Endothelial cell (in vitro differentiated cells): ENCODE measurements around the gene PLA2G4E. TPM values are rescaled to one million over a fixed set of nuclear protein-coding genes. Genes with fewer than 3 reads are reported as not detected.
A peak's percentile ranks its signal among the peaks of the same experiment; 100 is the strongest.

Experiments
- DNase-seq: peaks from one replicate; pipeline ENCODE4 v3.0.0; 2021; ENCODE audit warnings: low spot score
- H3K27ac Mint-ChIP-seq: one replicate; pipeline ENCODE4 v1.8.0; 2021; ENCODE audit warnings: mixed read lengths, inconsistent platforms; ENCODE audit not compliant: unreplicated experiment
- H3K27me3 Mint-ChIP-seq: one replicate; pipeline ENCODE4 v1.8.0; 2021; ENCODE audit warnings: mild to moderate bottlenecking, moderate library complexity, mixed read lengths, inconsistent platforms; ENCODE audit not compliant: unreplicated experiment
- H3K36me3 Mint-ChIP-seq: one replicate; pipeline ENCODE4 v1.8.0; 2021; ENCODE audit warnings: mild to moderate bottlenecking, low read depth, mixed read lengths, inconsistent platforms; ENCODE audit not compliant: unreplicated experiment
- H3K4me1 Mint-ChIP-seq: one replicate; pipeline ENCODE4 v1.8.0; 2021; ENCODE audit warnings: mild to moderate bottlenecking, mixed read lengths, inconsistent platforms; ENCODE audit not compliant: unreplicated experiment
- H3K4me3 Mint-ChIP-seq: one replicate; pipeline ENCODE4 v1.8.0; 2021; ENCODE audit warnings: mild to moderate bottlenecking, mixed read lengths, inconsistent platforms; ENCODE audit not compliant: unreplicated experiment
- H3K9me3 Mint-ChIP-seq: one replicate; pipeline ENCODE4 v1.8.0; 2021; ENCODE audit warnings: mixed read lengths, inconsistent platforms; ENCODE audit not compliant: unreplicated experiment
- long read RNA-seq: library from polyadenylated mRNA; unstranded; transcript quantifications from one replicate; pipeline ENCODE4 v2.0.0, GENCODE V29; 2020; ENCODE audit not compliant: unreplicated experiment
- total RNA-seq: library from RNA; stranded (reverse); fragmentation: NEBNext Ultra II Directional; extraction: Animal tissue kit (Norgen Biotek cat#: 25700); gene quantifications from one replicate; pipeline ENCODE4 v1.2.1, GENCODE V29; 2021; ENCODE audit not compliant: unreplicated experiment
- TF ChIP-seq, protein P1 (sequence below): fragments of 200-600 bp; sonication (generic); IDR thresholded peaks from one replicate; pipeline ENCODE4 v1.5.0; 2021; ENCODE audit warnings: antibody characterized with exemption; ENCODE audit not compliant: unreplicated experiment

PLA2G4E gene, protein sequence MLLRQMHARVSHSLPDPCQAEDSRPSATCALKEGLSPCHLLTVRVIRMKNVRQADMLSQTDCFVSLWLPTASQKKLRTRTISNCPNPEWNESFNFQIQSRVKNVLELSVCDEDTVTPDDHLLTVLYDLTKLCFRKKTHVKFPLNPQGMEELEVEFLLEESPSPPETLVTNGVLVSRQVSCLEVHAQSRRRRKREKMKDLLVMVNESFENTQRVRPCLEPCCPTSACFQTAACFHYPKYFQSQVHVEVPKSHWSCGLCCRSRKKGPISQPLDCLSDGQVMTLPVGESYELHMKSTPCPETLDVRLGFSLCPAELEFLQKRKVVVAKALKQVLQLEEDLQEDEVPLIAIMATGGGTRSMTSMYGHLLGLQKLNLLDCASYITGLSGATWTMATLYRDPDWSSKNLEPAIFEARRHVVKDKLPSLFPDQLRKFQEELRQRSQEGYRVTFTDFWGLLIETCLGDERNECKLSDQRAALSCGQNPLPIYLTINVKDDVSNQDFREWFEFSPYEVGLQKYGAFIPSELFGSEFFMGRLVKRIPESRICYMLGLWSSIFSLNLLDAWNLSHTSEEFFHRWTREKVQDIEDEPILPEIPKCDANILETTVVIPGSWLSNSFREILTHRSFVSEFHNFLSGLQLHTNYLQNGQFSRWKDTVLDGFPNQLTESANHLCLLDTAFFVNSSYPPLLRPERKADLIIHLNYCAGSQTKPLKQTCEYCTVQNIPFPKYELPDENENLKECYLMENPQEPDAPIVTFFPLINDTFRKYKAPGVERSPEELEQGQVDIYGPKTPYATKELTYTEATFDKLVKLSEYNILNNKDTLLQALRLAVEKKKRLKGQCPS
- not detected for total RNA-seq
- long read RNA-seq = 0 reads

DNA sequence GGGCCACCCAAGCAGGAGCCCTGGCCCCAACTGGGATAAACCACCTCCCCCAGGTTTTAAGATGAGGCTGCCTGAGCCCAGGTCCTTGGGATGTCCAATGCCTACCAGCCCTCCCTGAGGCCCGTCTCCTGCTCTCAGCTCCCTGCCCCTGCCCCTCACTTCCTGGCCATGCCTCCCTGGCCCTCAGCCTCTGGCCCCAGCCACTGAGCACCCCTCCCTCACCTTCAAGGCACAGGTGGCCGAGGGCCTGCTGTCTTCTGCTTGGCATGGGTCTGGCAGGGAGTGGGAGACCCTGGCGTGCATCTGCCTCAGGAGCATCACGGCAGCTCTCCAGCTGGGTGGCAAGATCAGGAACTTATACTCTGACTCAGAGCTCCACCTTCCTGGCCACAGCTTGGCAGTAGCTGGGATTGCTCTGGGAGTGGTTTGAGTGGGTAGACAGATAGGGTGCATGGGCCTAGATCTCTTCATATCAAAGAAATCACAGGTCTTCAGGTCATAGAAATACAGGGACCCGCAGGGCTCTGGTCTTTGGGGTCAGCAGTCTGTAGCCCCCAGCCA is at the start of gene PLA2G4E:
PLA2G4E (minus strand) TSS at position 330 of the 561 bp plus-strand sequence; CDS start at position 318, 12 bp downstream.
- peaks cover 21% of the 10 kb centered on the region for H3K36me3 Mint-ChIP-seq
- no peaks in the 10 kb centered on the region for H3K27me3 Mint-ChIP-seq
- TF ChIP-seq, protein P1, sequence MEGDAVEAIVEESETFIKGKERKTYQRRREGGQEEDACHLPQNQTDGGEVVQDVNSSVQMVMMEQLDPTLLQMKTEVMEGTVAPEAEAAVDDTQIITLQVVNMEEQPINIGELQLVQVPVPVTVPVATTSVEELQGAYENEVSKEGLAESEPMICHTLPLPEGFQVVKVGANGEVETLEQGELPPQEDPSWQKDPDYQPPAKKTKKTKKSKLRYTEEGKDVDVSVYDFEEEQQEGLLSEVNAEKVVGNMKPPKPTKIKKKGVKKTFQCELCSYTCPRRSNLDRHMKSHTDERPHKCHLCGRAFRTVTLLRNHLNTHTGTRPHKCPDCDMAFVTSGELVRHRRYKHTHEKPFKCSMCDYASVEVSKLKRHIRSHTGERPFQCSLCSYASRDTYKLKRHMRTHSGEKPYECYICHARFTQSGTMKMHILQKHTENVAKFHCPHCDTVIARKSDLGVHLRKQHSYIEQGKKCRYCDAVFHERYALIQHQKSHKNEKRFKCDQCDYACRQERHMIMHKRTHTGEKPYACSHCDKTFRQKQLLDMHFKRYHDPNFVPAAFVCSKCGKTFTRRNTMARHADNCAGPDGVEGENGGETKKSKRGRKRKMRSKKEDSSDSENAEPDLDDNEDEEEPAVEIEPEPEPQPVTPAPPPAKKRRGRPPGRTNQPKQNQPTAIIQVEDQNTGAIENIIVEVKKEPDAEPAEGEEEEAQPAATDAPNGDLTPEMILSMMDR = no peak
- DNase-seq = no peak
- no peaks in the 10 kb centered on the region for H3K4me1 Mint-ChIP-seq
- H3K27ac Mint-ChIP-seq = no peak within 1 kb of the TSS
- no peak within 1 kb of the TSS for H3K4me3 Mint-ChIP-seq
- H3K9me3 Mint-ChIP-seq = peaks cover 16% of the 10 kb centered on the region

DNA sequence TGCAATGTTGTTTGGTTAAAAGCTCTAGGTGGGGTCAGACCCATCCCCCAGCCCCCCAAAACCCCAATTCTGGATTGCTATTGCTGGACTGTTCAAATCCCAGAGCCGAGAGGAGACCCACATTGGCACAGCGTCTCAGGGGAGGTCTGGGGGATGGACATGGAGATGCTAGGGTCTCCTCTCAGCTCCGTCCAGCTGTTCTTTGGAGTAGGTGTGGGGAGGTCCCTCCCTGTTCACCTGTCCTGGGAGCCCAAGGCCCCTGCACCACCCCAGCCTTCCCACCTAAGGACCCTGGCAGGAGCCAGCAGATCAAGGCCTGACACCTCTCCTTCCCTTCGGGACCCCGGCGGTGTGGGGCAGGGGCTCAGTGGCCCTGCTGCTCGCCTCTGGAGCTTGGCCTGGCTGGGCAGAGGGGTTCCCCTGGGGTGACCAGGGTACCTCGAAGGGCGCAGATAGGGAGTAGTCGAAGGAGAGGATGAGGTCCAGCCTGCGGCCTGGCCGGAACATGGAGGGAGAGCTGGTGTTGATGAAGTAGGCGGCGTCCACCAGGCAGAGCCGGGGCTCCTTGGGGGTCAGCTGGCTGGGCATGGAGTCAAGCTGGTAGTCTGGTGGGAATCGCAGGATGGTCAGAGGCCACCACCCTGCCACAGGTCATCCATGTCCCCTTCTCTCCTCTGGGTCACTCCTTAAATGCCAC is 49.6 kb upstream of the PLA2G4E start:
- Mint-ChIP-seq H3K27ac (no peak overlapping the region), H3K4me1 (peaks cover 18% of the 10 kb centered on the region), H3K9me3 (no peaks in the 10 kb centered on the region), H3K36me3 (no peaks in the 10 kb centered on the region), H3K27me3 (peaks cover 8% of the 10 kb centered on the region), H3K4me3 (no peak overlapping the region)
- no peak for DNase-seq
- TF ChIP-seq, protein P1 = no peak

DNA sequence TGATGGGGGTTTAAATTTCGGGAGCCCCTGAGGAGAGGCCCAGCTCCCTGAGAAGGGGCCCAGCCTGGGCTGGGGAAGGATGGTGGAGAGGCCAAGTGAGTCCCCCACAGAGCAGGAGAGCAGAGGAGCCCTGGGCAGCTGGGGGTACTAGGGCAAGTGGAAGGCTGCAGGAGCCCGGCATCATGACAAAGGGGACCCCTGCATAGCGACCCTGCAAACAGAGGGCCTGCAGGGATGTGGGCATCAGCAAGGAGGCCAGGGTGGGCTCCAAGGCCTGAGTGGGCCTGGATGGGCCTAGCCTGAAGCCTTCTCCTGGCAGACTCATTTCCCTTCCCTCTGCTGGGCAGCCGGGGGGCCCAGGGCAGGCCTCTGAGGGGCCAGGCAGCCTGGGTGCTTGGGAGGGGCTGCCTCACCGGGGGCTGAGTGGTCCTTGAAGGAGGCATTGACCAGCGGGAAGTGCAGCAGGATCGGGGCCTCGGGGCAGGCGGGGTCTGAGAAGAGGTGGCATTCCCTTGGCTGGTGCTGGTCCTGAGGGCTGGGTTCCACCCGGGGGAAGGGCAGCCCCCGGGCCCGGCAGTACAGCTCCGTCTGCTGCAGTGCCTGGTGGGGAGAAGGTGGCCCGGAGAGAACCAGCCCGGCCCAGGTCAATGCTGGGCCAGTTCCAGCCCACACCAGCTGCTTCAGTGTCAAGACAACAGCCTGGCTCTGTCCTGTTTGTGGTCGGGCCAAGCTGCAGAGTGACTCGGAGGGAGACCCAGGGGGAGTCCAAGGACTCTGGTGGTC is 48.8 kb upstream of the PLA2G4E start:
- no peak for DNase-seq
- TF ChIP-seq, protein P1 = no peak
- Mint-ChIP-seq H3K27ac (peak overlapping the region; percentile 20), H3K36me3 (no peaks in the 10 kb centered on the region), H3K27me3 (peaks cover 11% of the 10 kb centered on the region), H3K4me1 (peaks cover 23% of the 10 kb centered on the region), H3K9me3 (no peaks in the 10 kb centered on the region), H3K4me3 (no peak overlapping the region)

DNA sequence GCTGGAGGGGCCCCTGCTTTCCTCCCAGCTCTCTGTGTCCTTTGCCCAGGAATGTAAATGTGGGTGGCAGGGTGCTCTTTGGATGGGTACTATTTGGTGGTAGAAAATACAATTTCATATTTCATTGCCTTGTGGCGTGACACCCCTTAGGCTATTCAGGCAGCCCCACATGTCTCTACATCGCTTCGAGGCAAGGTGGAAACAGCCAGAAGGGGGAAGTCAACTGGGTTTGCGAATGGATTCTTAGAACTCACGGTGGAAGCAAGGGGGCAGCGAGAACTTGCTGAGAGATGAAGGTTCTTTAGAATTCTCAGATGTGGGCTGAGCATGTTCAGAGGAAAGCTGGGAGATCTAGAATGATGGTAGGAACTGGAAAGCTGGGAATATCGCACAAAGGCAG is 48.2 kb upstream of the PLA2G4E start:
- H3K36me3 Mint-ChIP-seq = no peaks in the 10 kb centered on the region
- DNase-seq = no peak
- no peaks in the 10 kb centered on the region for H3K9me3 Mint-ChIP-seq
- TF ChIP-seq, protein P1 = no peak
- peaks cover 25% of the 10 kb centered on the region for H3K4me1 Mint-ChIP-seq
- peak overlapping the region; percentile 35 for H3K4me3 Mint-ChIP-seq
- H3K27ac Mint-ChIP-seq = peak overlapping the region; percentile 20
- H3K27me3 Mint-ChIP-seq = peaks cover 13% of the 10 kb centered on the region
